Adrenal gland (tissue), 12 donors: ENCODE results near the gene NFIC. TPM values are rescaled to one million over a fixed set of nuclear protein-coding genes. Genes with fewer than 3 reads are reported as not detected.

Experiments
- DNase-seq, 7 donors: peaks; one replicate each; pipeline ENCODE4 v3.0.0-alpha.2; 2019 to 2020
- H3K27ac ChIP-seq, 5 donors: fragments of 200-600 bp; sonication (generic) in 4 of 5; 1 replicate in 3 of 5; 2 replicates in 2 of 5; pipeline versions ENCODE4 v1.5.1 to v1.8.0; 2016 to 2020; ENCODE audit warnings: mild to moderate bottlenecking in 1 of 5
- H3K27me3 ChIP-seq: fragments of 200-600 bp; 2 replicates; pipeline ENCODE4 v1.8.0; 2021
- H3K36me3 ChIP-seq, 2 donors: fragments of 200-600 bp; replicated peaks in 1 of 2; 1 replicate in 1 of 2; 2 replicates in 1 of 2; pipeline versions ENCODE4 v1.5.1 to v1.8.0; 2018 to 2022
- H3K4me1 ChIP-seq, 2 donors: fragments of 200-600 bp; replicated peaks in 1 of 2; 1 replicate in 1 of 2; 2 replicates in 1 of 2; pipeline versions ENCODE4 v1.5.1 to v1.8.0; 2018 to 2021
- H3K4me3 ChIP-seq, 4 donors: fragments of 200-600 bp; sonication (generic) in 3 of 4; one replicate each; pipeline ENCODE4 v1.5.1; 2016 to 2018
- H3K9me3 ChIP-seq, 3 donors: fragments of 200-600 bp; sonication (generic) in 1 of 3; replicated peaks in 1 of 3; 1 replicate in 2 of 3; 2 replicates in 1 of 3; pipeline versions ENCODE4 v1.5.1 to v1.8.0; 2016 to 2021
- POLR2A ChIP-seq, 2 donors: fragments of 450-650 bp; IDR thresholded peaks; one replicate each; pipeline ENCODE4 v1.6.1; 2017; ENCODE audit warnings: antibody characterized with exemption in 2 of 2, mild to moderate bottlenecking in 2 of 2, moderate library complexity in 1 of 2
- WGBS, 4 donors: extraction: QIAGEN DNeasy Blood & Tissue Kit in 2 of 4; methylation state at CpG; one replicate each; pipeline versions ENCODE4 v1.1.5 to v1.1.7; 2013 to 2017; 5-methylcytosine and 5-hydroxymethylcytosine counted together
- intact Hi-C, 2 donors: fragments of 100-400 bp; cut with DNase I; formaldehyde crosslinking; loops; one replicate each; pipeline versions ENCODE4 v1.14.1 to v1.15.0; 2022 to 2023
- polyA plus RNA-seq, 3 donors: library from polyadenylated mRNA; stranded (reverse); fragments of 200-250 nt in 2 of 3; fragments of 350-450 nt in 1 of 3; fragmentation: Illumina TruSeq in 1 of 3; extraction: RNeasy Lipid Tissue Mini Kit (QIAGEN cat#74804) in 1 of 3; gene quantifications; one replicate each; pipeline ENCODE4 v1.2.3, GENCODE V29; 2013 to 2014
- total RNA-seq, 9 donors: library from RNA; depleted of rRNA in 4 of 9; stranded (reverse); fragments of >200 nt in 4 of 9; fragments of 120-200 nt in 1 of 9; fragmentation: NEBNext Ultra II Directional in 1 of 9; extraction: Animal tissue kit (Norgen Biotek cat#: 25700) in 1 of 9; gene quantifications; one replicate each; pipeline versions ENCODE4 v1.1.0 to v1.2.4, GENCODE V29; 2013 to 2023
- TF ChIP-seq, protein P1 (sequence below), 6 experiments: fragments of 450-650 bp in 4 of 6; fragments of 200-600 bp in 2 of 6; sonication (generic) in 1 of 6; IDR thresholded peaks; 1 replicate in 5 of 6; 2 replicates in 1 of 6; pipeline versions ENCODE4 v1.5.1 to v1.8.0; 2016 to 2021; ENCODE audit warnings: antibody characterized with exemption in 6 of 6, mild to moderate bottlenecking in 2 of 6, moderate library complexity in 1 of 6
- donor health status: healthy with polysubstance abuse.
- donor health status: Bipolar disorder and iron deficiency.
- donor health status: DM: yes; HTN: yes; CAD: no.
- donor health status: DM: no; HTN: no; CAD: no.
- donor health status: DM: no; HTN: no; CAD: no.
- donor health status: DM: yes; HTN: yes; CAD: no.

The NFIC gene
- total and polyA plus RNA-seq, 12 donors = 3.5 to 329 (median 171) TPM

GRCh38 chr19:3508771-3509535 is 142.6 kb downstream of the NFIC start:
- Histone ChIP-seq H3K36me3 (peaks cover 0 to 14% of the 10 kb centered on the region in 2 donors), H3K27me3 (no peaks in the 10 kb centered on the region), H3K4me3 (no peak overlapping the region), H3K27ac (peak overlapping the region; percentile 2 to 91 (median 62)), H3K9me3 (no peaks in the 10 kb centered on the region), H3K4me1 (peaks cover 46 to 52% of the 10 kb centered on the region in 2 donors)
- no peak for TF ChIP-seq POLR2A (IDR thresholded peaks at IDR 0.05)
- TF ChIP-seq, protein P1, sequence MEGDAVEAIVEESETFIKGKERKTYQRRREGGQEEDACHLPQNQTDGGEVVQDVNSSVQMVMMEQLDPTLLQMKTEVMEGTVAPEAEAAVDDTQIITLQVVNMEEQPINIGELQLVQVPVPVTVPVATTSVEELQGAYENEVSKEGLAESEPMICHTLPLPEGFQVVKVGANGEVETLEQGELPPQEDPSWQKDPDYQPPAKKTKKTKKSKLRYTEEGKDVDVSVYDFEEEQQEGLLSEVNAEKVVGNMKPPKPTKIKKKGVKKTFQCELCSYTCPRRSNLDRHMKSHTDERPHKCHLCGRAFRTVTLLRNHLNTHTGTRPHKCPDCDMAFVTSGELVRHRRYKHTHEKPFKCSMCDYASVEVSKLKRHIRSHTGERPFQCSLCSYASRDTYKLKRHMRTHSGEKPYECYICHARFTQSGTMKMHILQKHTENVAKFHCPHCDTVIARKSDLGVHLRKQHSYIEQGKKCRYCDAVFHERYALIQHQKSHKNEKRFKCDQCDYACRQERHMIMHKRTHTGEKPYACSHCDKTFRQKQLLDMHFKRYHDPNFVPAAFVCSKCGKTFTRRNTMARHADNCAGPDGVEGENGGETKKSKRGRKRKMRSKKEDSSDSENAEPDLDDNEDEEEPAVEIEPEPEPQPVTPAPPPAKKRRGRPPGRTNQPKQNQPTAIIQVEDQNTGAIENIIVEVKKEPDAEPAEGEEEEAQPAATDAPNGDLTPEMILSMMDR (IDR thresholded peaks at IDR 0.05) = no peak
- peak in 1 of 7 donors; percentile 24 for DNase-seq
- WGBS, 4 donors = 78 to 82% (median 79%) methylated on average over 18 to 23 of the region's 23 CpGs
- intact Hi-C loops = no loop called here

GRCh38 chr19:3509566-3509989 is 143.2 kb downstream of the NFIC start:
- TF ChIP-seq, protein P1 (IDR thresholded peaks at IDR 0.05) = no peak
- TF ChIP-seq POLR2A (IDR thresholded peaks at IDR 0.05) = peak in 1 of 2 donors; percentile 73
- Histone ChIP-seq H3K36me3 (peaks cover 0 to 14% of the 10 kb centered on the region in 2 donors), H3K27me3 (no peaks in the 10 kb centered on the region), H3K4me1 (peaks cover 46 to 53% of the 10 kb centered on the region in 2 donors), H3K27ac (peak overlapping the region; percentile 2 to 91 (median 62)), H3K9me3 (no peaks in the 10 kb centered on the region), H3K4me3 (no peak overlapping the region)
- intact Hi-C loops = no loop called here
- DNase-seq = peak; percentile 77 to 93 (median 89)
- WGBS, 4 donors = 37 to 74% (median 56%) methylated on average over 9 to 15 of the region's 15 CpGs

- WGBS, 4 donors = 78 to 90% (median 90%) methylated on average over 8 to 22 of the region's 22 CpGs
- peak in 1 of 7 donors; percentile 25 for DNase-seq
- H3K4me3 ChIP-seq = no peak overlapping the region
- H3K27ac ChIP-seq = peak overlapping the region in 1 of 5 donors; percentile 91
- H3K9me3 ChIP-seq = no peaks in the 10 kb centered on the region
- no peak for TF ChIP-seq POLR2A (IDR thresholded peaks at IDR 0.05)
- TF ChIP-seq, protein P1 (IDR thresholded peaks at IDR 0.05) = no peak
- H3K27me3 ChIP-seq = no peaks in the 10 kb centered on the region
- intact Hi-C loops = no loop called here
- peaks cover 40 to 47% of the 10 kb centered on the region in 2 donors for H3K4me1 ChIP-seq
- H3K36me3 ChIP-seq = peaks cover 0 to 14% of the 10 kb centered on the region in 2 donors
These were observed 144.3 kb downstream of the NFIC start for GRCh38 chr19:3510727-3511126.

DNA sequence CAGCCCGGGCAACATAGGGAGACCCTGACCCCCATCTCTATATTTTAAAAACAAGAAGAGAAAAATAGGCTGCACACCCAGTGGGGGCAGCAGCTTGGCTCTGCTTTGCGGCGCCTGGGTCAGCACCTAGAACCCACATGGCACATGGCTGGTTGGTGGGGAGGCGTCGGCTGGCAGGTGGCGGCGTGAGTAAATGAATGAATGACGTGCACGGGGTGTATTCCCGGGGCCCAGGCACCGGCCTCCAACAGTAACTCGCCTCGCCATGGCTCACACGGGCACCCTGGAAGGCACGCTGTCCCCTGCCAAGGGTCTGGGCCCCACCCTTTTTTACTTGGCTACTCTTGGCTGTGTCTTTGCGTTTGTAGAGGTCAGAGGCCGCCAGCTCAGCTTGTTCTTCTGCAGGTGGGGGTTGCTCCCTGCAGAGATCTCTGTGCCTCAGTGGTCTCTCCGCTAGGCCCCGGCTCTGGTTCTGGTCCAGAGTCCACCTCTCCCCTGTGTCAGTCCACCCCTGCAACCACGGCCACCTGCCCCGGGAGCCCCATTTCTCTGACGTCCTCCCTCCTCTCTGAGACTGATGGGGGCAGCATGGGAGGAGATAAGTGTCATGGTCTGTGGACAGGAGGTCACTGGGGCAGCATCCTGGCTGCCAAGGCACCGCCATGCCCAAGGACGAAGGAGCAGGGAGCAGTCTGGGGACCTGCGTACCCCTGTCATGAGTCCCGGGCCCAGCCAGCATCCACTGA is 145.3 kb downstream of the NFIC start:
- Histone ChIP-seq H3K4me1 (peaks cover 40 to 47% of the 10 kb centered on the region in 2 donors), H3K9me3 (no peaks in the 10 kb centered on the region), H3K27me3 (no peaks in the 10 kb centered on the region), H3K27ac (peak overlapping the region in 2 of 5 donors; percentile 72 to 75), H3K36me3 (peaks cover 0 to 14% of the 10 kb centered on the region in 2 donors), H3K4me3 (no peak overlapping the region)
- DNase-seq = peak in 1 of 7 donors; percentile 26
- TF ChIP-seq, protein P1 (IDR thresholded peaks at IDR 0.05) = no peak
- intact Hi-C loops = no loop called here
- WGBS, 4 donors = 60 to 72% (median 66%) methylated on average over 21 to 26 of the region's 26 CpGs
